Stimulated activated CD8-positive, alpha-beta memory T cell treated with anti-CD3 and anti-CD28 coated beads, Interleukin-7, amount 100 ng/mL, for 4 hours (primary cell): ENCODE results near the gene TMEM125.
A peak's percentile ranks its signal among the peaks of the same experiment; 100 is the strongest.

ENCODE experiments used
- DNase-seq, 2 donors: peaks; one replicate each; pipeline ENCODE4 v3.0.0-alpha.2; 2020; ENCODE audit warnings: low read depth in 2 of 2

The TMEM125 gene

GRCh38 chr1:43247256-43247921, 22.4 kb upstream of the TMEM125 start:
- no peak for DNase-seq

GRCh38 chr1:43250351-43250761, 19.4 kb upstream of the TMEM125 start:
- no peak for DNase-seq

- DNase-seq = no peak
Measured at GRCh38 chr1:43251024-43251423, 18.8 kb upstream of the TMEM125 start.

- DNase-seq = no peak
Measured at GRCh38 chr1:43252225-43252624, 17.6 kb upstream of the TMEM125 start.

- no peak for DNase-seq
Measured at GRCh38 chr1:43253173-43253572, 16.6 kb upstream of the TMEM125 start.

- no peak for DNase-seq
Measured at GRCh38 chr1:43253876-43254275, 15.9 kb upstream of the TMEM125 start.

GRCh38 chr1:43255438-43256210, 14.2 kb upstream of the TMEM125 start:
- DNase-seq = no peak

GRCh38 chr1:43256675-43257570, 12.9 kb upstream of the TMEM125 start:
- DNase-seq = no peak

GRCh38 chr1:43258370-43258769, 11.4 kb upstream of the TMEM125 start:
- DNase-seq = no peak

- DNase-seq = no peak
Measured at GRCh38 chr1:43265431-43265830, 4.4 kb upstream of the TMEM125 start.

- DNase-seq = no peak
Measured at GRCh38 chr1:43266881-43267280, 2.9 kb upstream of the TMEM125 start.

- no peak for DNase-seq
Measured at GRCh38 chr1:43267291-43267805, 2.4 kb upstream of the TMEM125 start.

- no peak for DNase-seq
Measured at GRCh38 chr1:43267818-43268425, 1.9 kb upstream of the TMEM125 start.

- DNase-seq = peak in 1 of 2 donors; percentile 5
Measured at GRCh38 chr1:43270421-43271095, 775 bp downstream of the TMEM125 start.

- no peak for DNase-seq
Measured at GRCh38 chr1:43271186-43272118, 1.7 kb downstream of the TMEM125 start.

- no peak for DNase-seq
Measured at GRCh38 chr1:43272161-43272560, 2.4 kb downstream of the TMEM125 start.

GRCh38 chr1:43272576-43273571, 3.1 kb downstream of the TMEM125 start:
- no peak for DNase-seq

GRCh38 chr1:43273708-43274107, 3.9 kb downstream of the TMEM125 start:
- no peak for DNase-seq
